ENCODE data around the gene LRRN4CL. TPM values are rescaled to one million over a fixed set of nuclear protein-coding genes. Genes with fewer than 3 reads are reported as not detected.
A peak's percentile ranks its signal among the peaks of the same experiment; 100 is the strongest.

Gene LRRN4CL
- total and polyA plus RNA-seq, 9 of the 15 experiments (the other 6 are each of a cell fraction or from before 2014, with no cell fraction given), result 0.03 to 0.11 (median 0.05) TPM; not detected in 4

GRCh38 chr11:62706850-62707247 is 17.5 kb upstream of the LRRN4CL start:
- Histone ChIP-seq H3K9ac (ENCODE audit: insufficient read depth in 1 of 2, low read depth in 2 of 2, low read length in 2 of 2) (peak overlapping the region; percentile 7 to 89; a peak in 2 of 4 replicates), H3K4me1 (replicated peaks in 1 of 2; ENCODE audit: control insufficient read depth in 2 of 2, insufficient read depth in 2 of 2, low read length in 2 of 2) (peaks cover 29 to 42% of the 10 kb centered on the region in 2 experiments), H3K36me3 (ENCODE audit: control insufficient read depth, insufficient read depth, low read length) (peaks cover 67% of the 10 kb centered on the region), H3K4me3 (peak overlapping the region; percentile 72; the same call in 1 of the 2 replicates), H4K20me1 (replicated peaks; ENCODE audit: control insufficient read depth, insufficient read depth, low read length) (peaks cover 3% of the 10 kb centered on the region; the same call in 1 of the 2 replicates), H3K27me3 (ENCODE audit: control insufficient read depth in 2 of 2, insufficient read depth in 2 of 2, low read length in 2 of 2) (no peaks in the 10 kb centered on the region), H3K79me2 (ENCODE audit: control insufficient read depth, insufficient read depth, low read length) (peaks cover 14% of the 10 kb centered on the region), H3K9me3 (replicated peaks; ENCODE audit: control insufficient read depth, insufficient read depth, low read depth, low read length) (no peaks in the 10 kb centered on the region), H2AFZ (ENCODE audit: low read depth, low read length) (no peak overlapping the region), H3K4me2 (ENCODE audit: insufficient read depth, low read length) (peak overlapping the region; percentile 78), H3K9me1 (ENCODE audit: control insufficient read depth, insufficient read depth, low read length) (peaks cover 2% of the 10 kb centered on the region), H3K27ac (ENCODE audit: extremely low read depth, low read depth, low read length) (peak overlapping the region; percentile 57)
- intact Hi-C loops (cut with micrococcal nuclease), result loop anchor here (2.0 to 5.0 kb wide), 2 partner anchors 20 to 310 kb away; partner anchors contain the start of gene HNRNPUL2
- TF ChIP-seq XRCC5 (IDR thresholded peaks at IDR 0.05; ENCODE audit: low read depth, low read length), result 0 out of 2 replicates have a peak, but pooled peaks have one; percentile 11
- peak; percentile 8 for TF ChIP-seq HMGN3 (IDR thresholded peaks at IDR 0.05; ENCODE audit: borderline replicate concordance, extremely low read depth, insufficient read length, low read depth, low read length)
- TF ChIP-seq SMARCB1 (IDR thresholded peaks at IDR 0.05; ENCODE audit: insufficient read length, low read depth), result no peak
- BruUV-seq (replicated peaks), result no TSS peak
- ChIA-PET CTCF (ENCODE audit: low intra/inter-chr PET ratio) (no interaction called here), POLR2A (interaction anchor here (0.8 to 4.1 kb wide), 14 partner anchors 11 to 149 kb away, joined by 3 to 31 read pairs (median 6); partner anchors contain the start of genes C11orf98, CSKMT, HNRNPUL2 and TTC9C)
- FAIRE-seq (no peak), DNase-seq (ENCODE audit: extremely low read depth in 1 of 4, low spot score in 3 of 4) (no peak), ATAC-seq (no peak)
- in situ Hi-C loops (cut with MboI), result no loop called here
- WGBS (ENCODE audit: insufficient coverage, low coverage, missing lambda C conversion rate), result 46% methylated on average over 8 of the region's 8 CpGs

All from K562 (cell line).